Spleen (tissue), 7 donors: ENCODE data around the gene PLSCR5.

Experiments used
- POLR2A ChIP-seq, 3 donors: fragments of 450-650 bp; IDR thresholded peaks; one replicate each; pipeline ENCODE4 v1.5.1; 2017; ENCODE audit warnings: antibody characterized with exemption in 3 of 3, mild to moderate bottlenecking in 1 of 3
- POLR2AphosphoS5 ChIP-seq, 3 donors: sonication (generic); formaldehyde crosslinking; IDR thresholded peaks; one replicate each; pipeline ENCODE4 v1.5.1; 2017; ENCODE audit warnings: antibody characterized with exemption in 3 of 3
- TF ChIP-seq, protein P1 (sequence below), 11 experiments: fragments of 200-600 bp in 7 of 11; fragments of 450-650 bp in 4 of 11; sonication (generic) in 4 of 11; IDR thresholded peaks in 8 of 11; conservative IDR thresholded peaks in 3 of 11; 1 replicate in 7 of 11; 2 replicates in 4 of 11; pipeline versions ENCODE4 v1.4.0 to v1.8.0; 2016 to 2021; ENCODE audit warnings: antibody characterized with exemption in 11 of 11, inconsistent platforms in 4 of 11, mild to moderate bottlenecking in 1 of 11
- donor health status: DM: no; HTN: no; CAD: no; lungs with moderate emphysema.
- donor health status: DM: no; HTN: no; CAD: no.
- donor health status: DM: no; HTN: no; CAD: no.

DNA sequence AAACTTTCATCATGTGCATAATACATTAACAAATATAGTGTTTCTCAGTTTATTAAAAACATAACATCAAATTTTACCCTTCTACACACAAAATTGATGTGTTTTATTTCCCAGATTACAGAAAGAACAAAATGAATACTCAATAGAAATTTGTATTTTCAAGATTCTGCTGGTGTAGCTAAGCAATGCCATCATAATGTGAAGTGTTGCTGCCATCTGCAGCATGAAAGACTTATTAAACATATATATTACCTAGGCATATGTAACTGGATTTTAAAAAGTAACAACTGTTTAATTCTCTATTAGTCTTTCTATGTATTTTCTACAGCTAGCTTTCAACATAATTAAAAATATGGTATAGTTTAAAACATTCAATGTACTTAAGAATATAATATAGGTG is 27.5 kb downstream of the PLSCR5 start:
- TF ChIP-seq POLR2AphosphoS5 (IDR thresholded peaks at IDR 0.05) (no peak), POLR2A (IDR thresholded peaks at IDR 0.05) (no peak)
- TF ChIP-seq, protein P1, sequence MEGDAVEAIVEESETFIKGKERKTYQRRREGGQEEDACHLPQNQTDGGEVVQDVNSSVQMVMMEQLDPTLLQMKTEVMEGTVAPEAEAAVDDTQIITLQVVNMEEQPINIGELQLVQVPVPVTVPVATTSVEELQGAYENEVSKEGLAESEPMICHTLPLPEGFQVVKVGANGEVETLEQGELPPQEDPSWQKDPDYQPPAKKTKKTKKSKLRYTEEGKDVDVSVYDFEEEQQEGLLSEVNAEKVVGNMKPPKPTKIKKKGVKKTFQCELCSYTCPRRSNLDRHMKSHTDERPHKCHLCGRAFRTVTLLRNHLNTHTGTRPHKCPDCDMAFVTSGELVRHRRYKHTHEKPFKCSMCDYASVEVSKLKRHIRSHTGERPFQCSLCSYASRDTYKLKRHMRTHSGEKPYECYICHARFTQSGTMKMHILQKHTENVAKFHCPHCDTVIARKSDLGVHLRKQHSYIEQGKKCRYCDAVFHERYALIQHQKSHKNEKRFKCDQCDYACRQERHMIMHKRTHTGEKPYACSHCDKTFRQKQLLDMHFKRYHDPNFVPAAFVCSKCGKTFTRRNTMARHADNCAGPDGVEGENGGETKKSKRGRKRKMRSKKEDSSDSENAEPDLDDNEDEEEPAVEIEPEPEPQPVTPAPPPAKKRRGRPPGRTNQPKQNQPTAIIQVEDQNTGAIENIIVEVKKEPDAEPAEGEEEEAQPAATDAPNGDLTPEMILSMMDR (IDR thresholded peaks at IDR 0.05 in 8 of 11, conservative IDR thresholded peaks at IDR 0.05 in 3 of 11), result peak in 9 of 11 experiments; percentile 13 to 50 (median 30)
